GM19452 (cell line): ENCODE results near the gene RASGRP4.
"Not testable (repeated sequence)": the region's sequence is repeated elsewhere in the genome, so short reads cannot be mapped to it uniquely, and the experiment has no call there.

Source experiments
- ATAC-seq: cut with Tn5 transposase; IDR thresholded peaks from one replicate; pipeline ENCODE4 v1.9.1; 2021; ENCODE audit not compliant: unreplicated experiment

Gene RASGRP4

GRCh38 chr19:38449518-38449917, 23.5 kb upstream of the RASGRP4 start:
- ATAC-seq = no peak

GRCh38 chr19:38448225-38448624, 22.2 kb upstream of the RASGRP4 start:
- no peak for ATAC-seq

DNA sequence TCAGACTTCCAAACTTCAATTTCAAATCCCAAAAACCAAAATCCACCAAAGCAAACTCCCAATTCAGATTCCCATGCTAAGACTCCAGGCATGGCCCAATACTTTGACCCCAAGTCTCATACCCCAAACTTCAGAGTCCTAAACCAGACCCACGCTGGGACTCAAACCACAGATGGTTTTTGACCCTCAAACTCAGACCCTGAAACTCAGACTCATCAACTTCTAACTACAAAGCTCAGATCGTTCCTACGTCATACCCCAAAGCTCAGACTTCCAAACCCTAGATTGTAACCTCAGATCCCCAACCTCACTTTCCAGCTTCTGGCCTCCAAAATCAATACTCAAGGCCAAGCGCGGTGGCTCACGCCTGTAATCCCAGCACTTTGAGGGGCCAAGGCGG, 19.3 kb upstream of the RASGRP4 start:
- no peak for ATAC-seq

DNA sequence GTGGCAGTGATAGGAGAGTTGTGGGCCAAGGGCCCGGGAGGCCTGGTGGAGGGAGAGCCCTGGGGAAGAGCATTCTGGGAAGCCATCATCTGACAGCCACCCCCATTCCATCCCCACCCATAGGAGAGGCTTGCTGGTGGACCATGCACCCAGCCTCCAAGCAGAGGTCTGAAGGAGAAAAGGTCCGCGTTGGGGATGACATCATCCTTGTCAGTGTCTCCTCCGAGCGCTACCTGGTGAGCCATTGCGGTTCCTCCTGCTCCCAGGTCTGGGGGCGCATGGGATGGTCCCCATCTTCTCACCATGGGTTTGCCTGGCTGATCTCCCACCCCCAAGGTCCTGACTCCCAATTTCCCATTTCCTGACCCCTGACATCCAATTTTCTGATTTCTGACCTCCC, 18.0 kb upstream of the RASGRP4 start:
- ATAC-seq = no peak

- no peak for ATAC-seq
Measured at GRCh38 chr19:38443458-38443999, 17.5 kb upstream of the RASGRP4 start.

DNA sequence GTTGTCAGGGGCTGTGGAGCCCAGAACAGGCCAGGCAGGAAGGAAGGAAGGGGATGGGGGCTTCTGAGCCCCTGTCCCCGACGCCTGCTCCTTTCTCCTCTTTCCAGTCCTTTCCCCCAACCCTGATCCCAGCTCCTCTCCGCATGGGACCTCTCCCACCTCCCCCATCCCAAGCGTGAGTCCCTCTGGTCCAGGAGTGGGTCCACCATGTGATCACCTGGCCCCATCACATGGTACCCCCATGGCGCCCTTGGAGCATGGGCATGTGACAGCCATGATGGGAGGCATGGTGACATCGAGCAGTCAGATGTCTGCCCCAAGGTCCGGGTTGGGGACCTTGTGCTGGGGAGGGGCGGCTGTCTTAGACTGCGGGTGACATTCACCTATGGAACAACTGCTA, 16.7 kb upstream of the RASGRP4 start:
- no peak for ATAC-seq

DNA sequence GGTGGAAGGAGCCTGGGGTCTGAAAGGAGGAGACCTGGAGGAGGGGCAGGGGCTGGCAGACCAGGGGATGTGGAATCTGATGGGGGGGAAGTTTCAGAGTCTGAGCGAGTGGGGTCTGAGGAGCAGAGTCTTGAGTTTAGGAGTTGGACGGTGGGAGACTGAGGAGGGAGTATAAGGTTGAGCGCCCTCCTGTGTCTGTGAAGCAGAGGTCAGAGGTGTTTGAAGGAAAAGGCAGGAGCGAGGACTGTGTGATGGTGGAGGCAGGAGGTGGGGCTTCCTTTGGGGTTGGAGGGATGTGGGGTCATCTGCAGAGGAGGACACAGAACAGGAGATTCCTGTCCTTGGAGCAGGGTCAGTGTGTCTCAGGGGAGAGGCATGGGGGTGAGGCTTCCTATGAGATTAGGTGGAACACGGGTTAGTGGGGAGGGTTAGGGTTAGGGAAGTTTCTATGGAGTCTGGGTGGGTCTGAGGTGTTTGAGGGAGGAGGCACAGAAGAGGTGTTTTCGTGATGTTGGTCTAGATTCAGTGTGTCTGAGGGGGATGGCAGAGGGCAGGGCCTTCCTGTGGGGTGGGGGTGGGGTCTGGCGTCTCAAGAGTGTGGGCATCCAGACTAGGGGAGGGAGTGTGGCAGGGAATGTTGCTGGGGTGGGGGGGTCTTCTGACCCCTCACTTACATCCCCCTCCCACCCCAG, 15.8 kb upstream of the RASGRP4 start:
- no peak for ATAC-seq

DNA sequence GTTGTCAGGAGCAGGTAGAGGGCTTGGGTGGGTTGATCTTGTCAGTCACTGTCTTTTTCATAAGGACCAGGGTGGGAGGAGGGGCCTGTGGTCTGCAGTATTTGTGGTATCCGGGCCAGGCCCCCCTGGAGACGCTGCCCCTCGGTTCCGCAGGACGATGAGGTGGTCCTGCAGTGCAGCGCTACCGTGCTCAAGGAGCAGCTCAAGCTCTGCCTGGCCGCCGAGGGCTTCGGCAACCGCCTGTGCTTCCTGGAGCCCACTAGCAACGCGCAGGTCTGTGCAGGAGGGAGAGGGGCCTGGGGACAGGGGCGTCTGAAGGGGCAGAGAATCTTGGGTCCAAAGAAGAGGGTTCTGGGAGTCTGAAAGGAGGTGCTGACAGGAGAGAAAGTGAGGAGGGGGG, 14.6 kb upstream of the RASGRP4 start:
- ATAC-seq = no peak

DNA sequence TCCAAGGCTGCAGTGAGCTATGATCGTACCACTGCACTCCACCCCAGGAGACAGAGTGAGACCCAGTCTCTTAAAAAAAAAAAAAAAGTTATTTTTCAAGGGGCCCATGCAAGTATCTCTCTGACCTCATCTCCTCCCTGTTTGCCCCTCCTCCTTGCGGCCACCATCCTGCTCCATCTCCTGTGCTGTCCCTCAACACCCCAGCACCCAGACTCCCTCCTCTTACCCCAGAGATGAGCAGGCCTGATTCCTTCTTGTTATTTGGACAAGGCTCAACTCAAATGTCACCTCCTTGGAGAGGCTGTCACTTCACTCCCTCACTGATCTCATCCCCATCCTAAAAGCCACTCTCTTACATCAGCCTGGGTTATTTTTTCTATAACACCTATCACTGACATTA, 11.9 kb upstream of the RASGRP4 start:
- ATAC-seq = no peak

GRCh38 chr19:38437295-38437694, 11.3 kb upstream of the RASGRP4 start:
- ATAC-seq = no peak

- ATAC-seq = no peak
Measured at GRCh38 chr19:38434549-38435051, 8.6 kb upstream of the RASGRP4 start.

DNA sequence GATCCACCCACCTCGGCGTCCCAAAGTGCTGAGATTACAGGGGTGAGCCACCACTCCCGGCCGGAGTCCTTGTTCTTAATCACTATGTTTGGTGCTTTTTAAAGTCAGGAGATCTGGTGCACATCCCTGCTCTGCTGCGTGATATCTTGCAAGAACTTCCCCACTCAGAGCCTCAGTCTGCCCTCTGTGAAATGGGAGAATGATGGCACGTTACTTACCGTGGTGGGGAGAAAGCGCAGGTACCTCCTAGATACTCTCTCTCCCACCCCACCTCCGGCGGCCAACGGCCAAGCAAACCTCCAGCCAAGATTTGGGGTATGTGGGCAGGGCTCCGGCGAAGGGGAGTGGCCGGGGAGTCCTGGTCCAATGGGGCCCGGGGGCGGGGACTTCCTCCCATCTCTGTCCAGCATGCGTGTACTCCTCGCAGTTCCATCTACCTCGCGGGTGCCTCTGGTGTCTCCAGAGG, 7.3 kb upstream of the RASGRP4 start, which contains the start of gene RYR1:
RYR1 (plus strand) TSS at position 424 of the 466 bp plus-strand sequence. CDS start 139 bp downstream, outside the sequence.
- ATAC-seq = no peak

- no peak for ATAC-seq
Measured at GRCh38 chr19:38430931-38431330, 4.9 kb upstream of the RASGRP4 start.

DNA sequence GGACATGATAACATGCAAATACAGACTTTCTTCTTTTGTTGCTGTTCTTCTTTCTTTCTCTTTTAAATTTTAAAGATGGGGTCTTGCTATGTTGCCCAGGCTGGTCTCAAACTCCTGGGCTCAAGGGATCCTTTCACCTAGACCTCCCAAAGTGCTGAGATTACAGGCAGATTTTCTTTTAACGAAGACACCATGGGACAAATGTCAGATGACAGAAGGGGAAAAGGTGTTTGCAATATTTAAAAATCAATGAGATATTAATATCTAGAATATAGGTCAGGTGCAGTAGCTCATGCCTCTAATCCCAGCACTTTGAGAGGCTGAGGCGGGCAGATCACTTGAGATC, 3.8 kb upstream of the RASGRP4 start:
- ATAC-seq = no peak

GRCh38 chr19:38429055-38429810, 3.2 kb upstream of the RASGRP4 start:
- no peak for ATAC-seq

DNA sequence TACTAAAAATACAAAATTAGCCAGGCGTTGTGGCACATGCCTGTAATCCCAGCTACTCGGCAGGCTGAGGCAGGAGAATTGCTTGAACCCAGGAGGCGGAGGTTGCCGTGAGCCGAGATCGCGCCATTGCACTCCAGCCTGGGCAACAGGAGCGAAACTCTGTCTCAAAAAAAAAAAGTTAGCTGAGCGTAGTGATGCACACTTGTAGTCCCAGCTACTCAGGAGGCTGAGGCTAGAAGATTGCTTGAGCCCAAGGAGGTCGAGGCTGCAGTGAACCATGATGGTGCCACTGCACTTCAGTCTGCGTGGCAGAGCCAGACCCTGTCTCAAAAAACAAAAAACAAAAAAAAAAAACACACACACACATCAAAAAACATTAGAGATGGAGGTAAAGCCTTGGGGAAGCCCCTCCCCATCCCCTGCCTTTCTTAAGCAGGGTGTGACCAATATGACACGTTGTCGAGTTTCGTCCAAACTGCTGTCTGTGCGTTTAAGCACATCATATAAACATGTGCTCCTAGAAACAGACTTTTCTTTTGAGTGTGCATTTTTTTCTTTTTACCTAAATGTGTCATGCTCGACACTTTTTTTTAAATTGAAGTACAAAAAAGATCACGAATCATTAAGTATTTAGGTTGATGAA, 1.1 kb upstream of the RASGRP4 start:
- not testable (repeated sequence) for ATAC-seq

DNA sequence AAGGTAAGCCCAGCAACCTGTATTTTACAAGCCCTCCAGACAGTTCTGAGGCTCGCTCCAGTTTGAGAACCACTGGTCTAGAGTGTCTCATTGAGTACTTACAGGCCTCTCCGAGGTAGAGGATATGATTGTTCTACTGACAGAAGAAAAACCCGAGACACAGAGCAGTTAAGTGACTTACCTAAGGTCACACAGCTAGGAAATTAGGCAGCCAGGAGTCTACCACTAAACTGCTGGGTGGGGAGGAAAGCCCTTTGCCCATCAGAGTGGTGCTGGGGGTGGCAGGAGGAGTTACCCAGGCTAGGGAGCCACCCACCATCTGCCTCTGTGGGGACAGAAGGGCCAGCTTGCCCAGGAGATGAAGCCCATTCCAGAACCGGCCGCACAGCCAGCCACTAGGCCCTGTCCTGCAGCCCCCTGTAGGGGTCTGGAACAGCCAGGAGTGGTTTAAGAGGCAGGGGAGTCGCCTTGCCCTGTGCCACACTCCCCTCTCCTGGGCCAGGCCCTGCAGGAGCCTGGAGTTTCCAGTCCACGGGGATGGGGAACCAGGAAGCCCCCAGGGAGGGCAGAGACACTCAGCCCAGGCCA, 703 bp downstream of the RASGRP4 start:
- no peak for ATAC-seq

DNA sequence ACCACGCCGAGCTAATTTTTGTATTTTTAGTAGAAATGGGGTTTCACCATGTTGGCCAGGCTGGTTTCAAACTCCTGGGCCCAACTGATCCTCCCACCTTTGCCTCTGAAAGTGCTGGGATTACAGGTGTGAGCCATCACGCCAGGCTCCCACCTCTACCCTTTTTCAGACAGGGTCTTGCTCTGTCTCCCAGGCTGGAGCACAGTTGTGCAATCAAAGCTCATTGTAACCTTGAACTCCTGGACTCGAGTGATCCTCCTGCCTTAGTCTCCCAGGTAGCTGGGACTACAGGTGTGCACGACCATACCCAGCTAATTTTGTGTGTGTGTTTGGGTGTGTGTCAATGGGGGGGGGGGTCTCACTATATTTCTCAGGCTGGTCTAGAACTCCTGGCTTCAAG, 1.7 kb downstream of the RASGRP4 start:
- no peak for ATAC-seq

- ATAC-seq = no peak
Measured at GRCh38 chr19:38422438-38422837, 3.6 kb downstream of the RASGRP4 start.

DNA sequence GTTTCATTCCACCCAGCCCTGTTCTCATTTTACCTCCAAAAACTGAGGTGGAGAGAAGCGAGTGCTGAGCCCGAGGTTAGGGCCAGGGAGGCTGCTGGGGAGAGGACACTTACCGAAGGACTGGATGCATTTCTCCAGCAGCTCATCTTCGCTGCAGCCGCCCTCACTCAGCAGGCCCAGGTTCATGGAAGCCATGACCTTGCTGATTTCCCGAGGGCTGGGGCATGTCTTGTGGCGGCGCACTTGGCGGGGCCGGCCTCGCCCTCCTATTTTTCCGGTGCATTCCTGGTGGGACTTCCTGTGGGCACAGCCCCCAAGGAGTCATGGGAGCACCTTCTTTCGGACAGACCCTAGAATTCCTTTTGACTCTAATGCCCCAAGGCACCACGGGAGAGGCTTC, 4.2 kb downstream of the RASGRP4 start:
- ATAC-seq = no peak

DNA sequence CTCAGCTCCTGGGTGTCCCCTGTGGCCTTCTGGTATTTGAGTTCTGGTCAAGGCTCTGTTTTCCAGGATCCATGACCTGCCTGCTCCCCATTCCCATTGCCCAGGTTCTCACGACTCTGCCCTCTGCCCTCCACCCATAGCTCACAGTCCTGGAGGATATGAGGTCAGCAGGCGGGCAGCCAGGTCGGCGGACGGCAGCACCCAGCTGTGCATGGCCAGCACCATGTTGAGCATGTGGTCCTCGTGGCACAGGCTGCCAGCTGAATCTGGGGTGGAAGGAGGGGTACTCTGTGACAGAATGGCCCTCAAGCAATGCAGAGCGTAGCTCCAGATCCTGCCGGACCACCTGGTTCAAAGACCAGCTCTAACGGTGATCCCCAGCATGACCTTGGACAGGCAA, 5.1 kb downstream of the RASGRP4 start:
- ATAC-seq = no peak
